Activated T-helper 1 cell treated with anti-CD3 and anti-CD28 coated beads, Interleukin-12 subunit alpha, Interleukin-12 subunit beta, Interleukin-2, Interleukin-4 antibody, amounts not matched to agents 30 ng/mL and 10 ng/mL and 1 ng/mL, durations not matched to agents 14 hours and 24 hours and 36 hours (primary cell): Measurements from ENCODE around the gene REV3L. TPM values are rescaled to one million over a fixed set of nuclear protein-coding genes. Genes with fewer than 3 reads are reported as not detected.

Experiments
- DNase-seq: peaks from one replicate; pipeline ENCODE4 v3.0.0; 2021; ENCODE audit warnings: low spot score
- H3K27ac Mint-ChIP-seq: one replicate; pipeline ENCODE4 v1.8.0; 2021; ENCODE audit warnings: mild to moderate bottlenecking, mixed read lengths
- H3K27me3 Mint-ChIP-seq: one replicate; pipeline ENCODE4 v1.8.0; 2022; ENCODE audit warnings: mild to moderate bottlenecking, moderate library complexity, mixed read lengths; ENCODE audit not compliant: insufficient read depth
- H3K36me3 Mint-ChIP-seq: one replicate; pipeline ENCODE4 v1.8.0; 2021; ENCODE audit warnings: low read depth, mixed read lengths
- H3K4me1 Mint-ChIP-seq: one replicate; pipeline ENCODE4 v1.8.0; 2021; ENCODE audit warnings: low read depth, mixed read lengths
- H3K4me3 Mint-ChIP-seq: one replicate; pipeline ENCODE4 v1.8.0; 2021; ENCODE audit warnings: mild to moderate bottlenecking, moderate library complexity, mixed read lengths
- H3K9me3 Mint-ChIP-seq: one replicate; pipeline ENCODE4 v1.8.0; 2021; ENCODE audit warnings: mixed read lengths
- intact Hi-C: fragments of 100-400 bp; cut with micrococcal nuclease; formaldehyde crosslinking; loops from one replicate; pipeline ENCODE4 v1.15.1; 2024
- total RNA-seq: library from RNA; stranded (reverse); gene quantifications from 2 replicates; pipeline ENCODE4 v1.2.3, GENCODE V29; 2022

The REV3L gene
- total RNA-seq, 1 donor from 2014 or later = 18.3 TPM

GRCh38 chr6:111423960-111424846 is 58.8 kb downstream of the REV3L start:
- peaks cover 18% of the 10 kb centered on the region for H3K36me3 Mint-ChIP-seq
- no peak for DNase-seq
- intact Hi-C loops = loop anchor here (10.0 kb wide), 1 partner anchor 621 kb away; no protein-coding TSS in a partner anchor
- no peak overlapping the region for H3K4me3 Mint-ChIP-seq
- H3K9me3 Mint-ChIP-seq = peaks cover 10% of the 10 kb centered on the region
- H3K4me1 Mint-ChIP-seq = peaks cover 35% of the 10 kb centered on the region
- no peaks in the 10 kb centered on the region for H3K27me3 Mint-ChIP-seq
- no peak overlapping the region for H3K27ac Mint-ChIP-seq

GRCh38 chr6:111423055-111423633 is 59.9 kb downstream of the REV3L start:
- Mint-ChIP-seq H3K9me3 (no peaks in the 10 kb centered on the region), H3K4me3 (no peak overlapping the region), H3K27me3 (no peaks in the 10 kb centered on the region), H3K36me3 (peaks cover 10% of the 10 kb centered on the region), H3K4me1 (peaks cover 35% of the 10 kb centered on the region), H3K27ac (no peak overlapping the region)
- intact Hi-C loops = loop anchor here (10.0 kb wide), 1 partner anchor 622 kb away; no protein-coding TSS in a partner anchor
- DNase-seq = no peak

GRCh38 chr6:111418971-111419693 is 63.9 kb downstream of the REV3L start:
- peaks cover 19% of the 10 kb centered on the region for H3K4me1 Mint-ChIP-seq

DNA sequence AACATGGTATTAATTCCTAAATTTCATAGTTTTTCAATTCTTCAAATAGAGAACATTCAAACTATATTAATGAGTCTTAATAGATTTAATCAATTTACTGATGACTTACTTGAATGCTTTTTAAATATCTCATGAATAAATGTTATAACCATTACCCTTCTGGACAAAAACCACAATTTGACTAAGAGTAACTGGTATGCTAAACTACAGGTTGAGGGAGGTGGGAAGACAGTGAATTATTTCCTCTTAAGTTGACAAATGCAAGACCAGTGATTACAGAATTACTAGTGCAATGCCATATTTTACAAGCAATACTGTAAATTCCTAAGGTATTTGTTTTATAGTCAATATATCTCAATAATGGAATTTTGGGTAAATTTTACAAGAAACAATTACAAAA is 65.1 kb downstream of the REV3L start:
- peaks cover 7% of the 10 kb centered on the region for H3K4me1 Mint-ChIP-seq
- intact Hi-C loops = loop anchor here (1.0 kb wide), 1 partner anchor 12 kb away; no protein-coding TSS in a partner anchor
- no peak overlapping the region for H3K4me3 Mint-ChIP-seq
- no peaks in the 10 kb centered on the region for H3K36me3 Mint-ChIP-seq
- DNase-seq = no peak
- no peak overlapping the region for H3K27ac Mint-ChIP-seq
- no peaks in the 10 kb centered on the region for H3K27me3 Mint-ChIP-seq
- no peaks in the 10 kb centered on the region for H3K9me3 Mint-ChIP-seq

More at GRCh38 chr6:111418971-111419693, 63.9 kb downstream of the REV3L start:
- intact Hi-C loops = loop anchor here (1.0 kb wide), 1 partner anchor 13 kb away; no protein-coding TSS in a partner anchor
- Mint-ChIP-seq H3K27me3 (no peaks in the 10 kb centered on the region), H3K36me3 (no peaks in the 10 kb centered on the region), H3K27ac (no peak overlapping the region), H3K4me3 (no peak overlapping the region), H3K9me3 (no peaks in the 10 kb centered on the region)
- no peak for DNase-seq

- Mint-ChIP-seq H3K27me3 (no peaks in the 10 kb centered on the region), H3K4me3 (no peak overlapping the region), H3K4me1 (peaks cover 9% of the 10 kb centered on the region), H3K36me3 (no peaks in the 10 kb centered on the region), H3K9me3 (no peaks in the 10 kb centered on the region), H3K27ac (no peak overlapping the region)
- intact Hi-C loops = no loop called here
- no peak for DNase-seq
Observed at GRCh38 chr6:111417181-111417585, 65.8 kb downstream of the REV3L start.

DNA sequence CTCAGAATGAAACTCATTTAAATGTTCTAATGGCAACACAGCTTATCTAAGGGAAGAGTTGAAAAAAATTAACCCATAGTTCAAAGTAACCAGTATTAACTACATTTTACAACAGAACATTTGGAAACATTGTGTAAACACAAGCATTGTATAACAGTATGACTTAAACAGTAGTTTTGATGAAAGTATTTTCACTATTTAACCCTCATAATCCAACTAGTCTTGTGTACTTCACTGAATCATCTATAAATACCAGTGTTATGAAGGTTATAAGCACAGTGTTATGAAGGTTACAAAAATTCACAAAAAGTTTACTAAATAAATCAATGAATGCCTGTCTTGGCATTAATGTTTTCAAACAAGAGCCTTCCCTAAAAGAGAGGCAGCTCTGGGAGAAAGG is 66.5 kb downstream of the REV3L start:
- no peaks in the 10 kb centered on the region for H3K9me3 Mint-ChIP-seq
- peaks cover 6% of the 10 kb centered on the region for H3K4me1 Mint-ChIP-seq
- H3K36me3 Mint-ChIP-seq = no peaks in the 10 kb centered on the region

GRCh38 chr6:111414373-111414772 is 68.6 kb downstream of the REV3L start:
- no peak for DNase-seq
- intact Hi-C loops = no loop called here
- peaks cover 4% of the 10 kb centered on the region for H3K36me3 Mint-ChIP-seq
- no peaks in the 10 kb centered on the region for H3K27me3 Mint-ChIP-seq
- H3K4me3 Mint-ChIP-seq = no peak overlapping the region
- H3K9me3 Mint-ChIP-seq = no peaks in the 10 kb centered on the region
- peaks cover 23% of the 10 kb centered on the region for H3K4me1 Mint-ChIP-seq
- H3K27ac Mint-ChIP-seq = no peak overlapping the region

More for the DNA sequence above, 66.5 kb downstream of the REV3L start:
- intact Hi-C loops = no loop called here
- no peak overlapping the region for H3K4me3 Mint-ChIP-seq
- H3K27me3 Mint-ChIP-seq = no peaks in the 10 kb centered on the region
- no peak overlapping the region for H3K27ac Mint-ChIP-seq
- no peak for DNase-seq

GRCh38 chr6:111411978-111412566 is 70.9 kb downstream of the REV3L start:
- Mint-ChIP-seq H3K9me3 (no peaks in the 10 kb centered on the region), H3K4me1 (peaks cover 28% of the 10 kb centered on the region), H3K4me3 (no peak overlapping the region), H3K36me3 (peaks cover 8% of the 10 kb centered on the region), H3K27ac (no peak overlapping the region), H3K27me3 (no peaks in the 10 kb centered on the region)
- no peak for DNase-seq
- intact Hi-C loops = no loop called here

GRCh38 chr6:111411046-111411445 is 72.0 kb downstream of the REV3L start:
- H3K4me1 Mint-ChIP-seq = peaks cover 34% of the 10 kb centered on the region
- H3K27ac Mint-ChIP-seq = no peak overlapping the region
- no peaks in the 10 kb centered on the region for H3K9me3 Mint-ChIP-seq
- no peak overlapping the region for H3K4me3 Mint-ChIP-seq
- H3K27me3 Mint-ChIP-seq = no peaks in the 10 kb centered on the region
- intact Hi-C loops = no loop called here
- peaks cover 12% of the 10 kb centered on the region for H3K36me3 Mint-ChIP-seq
- DNase-seq = no peak

DNA sequence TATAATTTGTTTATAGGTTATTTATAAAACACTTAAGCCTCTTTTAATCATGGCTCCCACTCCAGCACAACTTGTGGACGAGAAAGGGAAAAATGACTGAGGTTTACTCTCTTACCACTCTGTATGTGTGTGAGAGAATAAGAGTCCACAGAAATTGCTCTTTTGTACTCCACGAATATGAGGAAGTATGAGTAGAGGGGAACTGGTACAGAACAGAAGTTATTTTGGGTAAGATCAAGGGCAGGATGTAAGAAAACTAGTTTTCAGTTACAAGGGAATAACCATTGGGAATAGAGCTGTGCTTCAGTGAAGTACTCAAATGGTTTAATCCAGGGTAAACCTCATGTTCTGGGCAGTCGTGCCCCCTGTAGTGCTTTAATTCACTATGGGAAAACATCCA is 72.6 kb downstream of the REV3L start:
- intact Hi-C loops = no loop called here
- Mint-ChIP-seq H3K27me3 (no peaks in the 10 kb centered on the region), H3K27ac (no peak overlapping the region), H3K4me1 (peaks cover 36% of the 10 kb centered on the region), H3K4me3 (no peak overlapping the region), H3K9me3 (no peaks in the 10 kb centered on the region), H3K36me3 (peaks cover 13% of the 10 kb centered on the region)
- no peak for DNase-seq

GRCh38 chr6:111409430-111409829 is 73.6 kb downstream of the REV3L start:
- peaks cover 36% of the 10 kb centered on the region for H3K4me1 Mint-ChIP-seq
- no peak overlapping the region for H3K27ac Mint-ChIP-seq
- intact Hi-C loops = no loop called here
- DNase-seq = no peak
- H3K4me3 Mint-ChIP-seq = no peak overlapping the region
- H3K27me3 Mint-ChIP-seq = no peaks in the 10 kb centered on the region
- H3K36me3 Mint-ChIP-seq = peaks cover 14% of the 10 kb centered on the region
- H3K9me3 Mint-ChIP-seq = no peaks in the 10 kb centered on the region

GRCh38 chr6:111407686-111408085 is 75.3 kb downstream of the REV3L start:
- peaks cover 24% of the 10 kb centered on the region for H3K36me3 Mint-ChIP-seq
- DNase-seq = no peak
- H3K9me3 Mint-ChIP-seq = no peaks in the 10 kb centered on the region
- no peak overlapping the region for H3K27ac Mint-ChIP-seq
- intact Hi-C loops = loop anchor here (2.0 kb wide), 1 partner anchor 75 kb away; the partner anchor contains the start of gene REV3L
- H3K4me3 Mint-ChIP-seq = no peak overlapping the region
- H3K27me3 Mint-ChIP-seq = no peaks in the 10 kb centered on the region
- peaks cover 36% of the 10 kb centered on the region for H3K4me1 Mint-ChIP-seq
